Measurements from ENCODE around the gene GALP. TPM values are rescaled to one million over a fixed set of nuclear protein-coding genes. Genes with fewer than 3 reads are reported as not detected.

GALP gene
- not detected in 5 replicates for total RNA-seq (2022; extraction: Qiagen RNA extraction; ENCODE audit: low read depth)

DNA sequence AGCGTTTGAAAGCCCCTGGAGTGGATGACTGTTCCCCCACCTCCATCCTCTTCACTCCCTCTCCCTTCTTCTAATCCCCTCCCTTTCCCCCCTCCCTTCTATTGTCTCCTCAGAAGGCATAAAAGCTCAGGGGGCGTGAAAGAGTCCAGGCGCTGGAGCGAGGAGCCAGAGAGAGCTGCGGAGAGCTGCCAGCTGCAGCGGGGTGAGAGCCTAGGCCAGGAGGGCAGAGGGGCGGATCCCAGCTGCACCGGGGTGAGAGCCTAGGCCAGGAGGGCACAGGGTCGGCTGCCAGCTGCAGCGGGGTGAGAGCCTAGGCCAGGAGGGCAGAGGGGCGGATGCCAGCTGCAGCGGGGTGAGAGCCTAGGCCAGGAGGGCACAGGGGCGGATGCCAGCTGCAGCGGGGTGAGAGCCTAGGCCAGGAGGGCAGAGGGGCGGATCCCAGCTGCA is at the start of gene GALP:
TSS of gene GALP (plus strand) at position 148 of the 447 bp plus-strand sequence. CDS start 1,101 bp downstream, outside the sequence.

DNA sequence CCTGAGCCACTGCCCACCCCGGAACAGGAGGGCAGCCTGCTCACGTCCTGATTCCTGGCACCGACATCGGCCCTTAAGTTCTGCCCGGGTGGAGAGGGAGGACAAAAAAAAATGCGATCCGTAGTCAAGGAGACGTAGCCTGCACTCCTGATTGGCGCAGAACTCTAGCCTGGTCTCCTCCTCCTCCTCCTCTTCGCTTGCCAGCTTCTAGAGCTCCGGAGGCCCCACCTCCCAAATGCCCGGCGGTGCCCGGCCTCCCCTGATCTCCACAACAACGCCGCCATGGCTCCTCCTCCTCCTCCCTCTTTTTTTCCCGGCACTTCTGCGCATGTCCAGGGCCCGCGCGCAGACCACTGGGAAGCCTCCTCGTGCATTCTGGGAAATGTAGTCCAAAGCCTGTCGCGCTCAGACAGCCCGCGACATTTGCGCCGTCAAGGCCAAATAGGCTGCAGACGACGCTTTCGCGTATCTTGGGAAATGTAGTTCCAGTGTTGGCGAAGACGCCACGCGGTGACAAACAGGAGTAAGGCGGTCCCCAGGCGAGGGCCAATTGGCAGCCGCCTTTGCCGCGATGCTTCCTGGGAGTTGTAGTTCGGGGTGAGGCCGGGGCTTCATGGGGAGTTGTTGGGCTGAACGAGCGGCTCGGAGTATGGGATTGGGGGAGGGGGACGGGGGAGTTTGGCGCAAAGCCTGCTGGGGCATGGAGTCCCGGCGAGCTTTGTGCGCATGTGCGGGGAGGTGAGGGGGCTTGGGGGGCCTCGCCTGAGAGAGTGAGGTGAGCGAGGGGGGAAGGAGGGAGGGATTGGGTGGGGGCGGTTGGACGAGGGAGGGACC is 35.0 kb upstream of the GALP start, which contains the start of gene ZNF444:
TSS of gene ZNF444 (plus strand) at position 705 of the 834 bp plus-strand sequence. CDS start 5,625 bp downstream, outside the sequence.

DNA sequence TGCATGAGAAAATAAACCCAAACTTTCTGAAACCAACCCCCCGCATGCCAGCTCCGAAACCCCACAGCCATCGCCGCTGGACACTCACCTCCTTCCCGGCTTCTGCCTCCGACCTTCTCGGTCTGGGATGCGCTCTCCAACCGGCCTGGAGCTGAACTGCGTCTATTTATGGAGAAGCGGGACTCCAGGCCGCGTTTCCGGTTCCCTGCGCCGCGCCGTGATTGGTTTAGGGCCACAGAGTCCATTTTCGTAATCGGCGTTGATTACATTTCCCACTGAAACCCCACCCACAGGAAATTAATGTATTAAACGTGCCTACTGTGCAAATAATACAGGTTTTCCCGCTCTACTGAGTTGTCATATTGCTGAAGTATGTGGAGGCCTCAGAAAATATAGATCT is 21.8 kb downstream of the GALP start, which contains the start of gene ZSCAN5B:
TSS of gene ZSCAN5B (minus strand) at position 138 of the 400 bp plus-strand sequence. CDS start 4,731 bp downstream, outside the sequence.

DNA sequence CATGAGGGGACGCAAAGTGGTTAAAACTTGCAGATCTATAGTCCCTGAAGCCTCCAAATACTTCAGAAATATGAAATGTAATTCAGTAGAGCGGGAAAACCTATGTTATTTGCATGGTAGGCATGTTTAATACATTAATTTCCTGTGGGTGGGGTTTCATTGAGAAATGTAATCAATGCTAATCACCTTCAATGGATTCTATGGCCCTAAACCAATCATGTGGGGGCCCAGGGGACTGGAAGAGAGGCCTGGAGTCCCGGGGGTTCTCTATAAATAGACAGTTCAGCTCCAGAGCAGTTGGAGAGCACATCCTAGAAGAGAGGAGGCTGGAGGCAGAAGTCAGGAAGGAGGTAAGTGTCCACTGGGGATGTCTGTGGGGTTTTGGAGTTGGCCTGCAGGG is 26.2 kb downstream of the GALP start, which contains the start of gene ZSCAN5C:
TSS of gene ZSCAN5C (plus strand) at position 301 of the 400 bp plus-strand sequence. CDS start 3,641 bp downstream, outside the sequence.

Other genes with a start within 250 kb of the GALP start
- gene NLRP13, start 243.7 kb upstream of the GALP start, total RNA-seq (2022; extraction: Qiagen RNA extraction; ENCODE audit: low read depth): not detected in 5 replicates
- gene NLRP8, start 228.2 kb upstream of the GALP start, total RNA-seq (2022; extraction: Qiagen RNA extraction; ENCODE audit: low read depth): not detected in 5 replicates
- not detected in 5 replicates for gene NLRP5, start 189.2 kb upstream of the GALP start, total RNA-seq (2022; extraction: Qiagen RNA extraction; ENCODE audit: low read depth)
- 20.0 to 54.2 TPM (median 51.6 TPM) in 5 replicates for gene ZNF787, start 54.7 kb upstream of the GALP start, total RNA-seq (2022; extraction: Qiagen RNA extraction; ENCODE audit: low read depth)
- gene ZNF444, start 34.7 kb upstream of the GALP start, total RNA-seq (2022; extraction: Qiagen RNA extraction; ENCODE audit: low read depth): 13.3 to 33.0 TPM (median 30.9 TPM) in 5 replicates
- not detected in 5 replicates for gene ZSCAN5B, start 21.8 kb downstream of the GALP start, total RNA-seq (2022; extraction: Qiagen RNA extraction; ENCODE audit: low read depth)
- not detected in 5 replicates for gene ZSCAN5C, start 26.3 kb downstream of the GALP start, total RNA-seq (2022; extraction: Qiagen RNA extraction; ENCODE audit: low read depth)
- not detected in 5 replicates for gene EDDM13, start 96.7 kb downstream of the GALP start, total RNA-seq (2022; extraction: Qiagen RNA extraction; ENCODE audit: low read depth)
- gene ZSCAN5A, start 138.8 kb downstream of the GALP start, total RNA-seq (2022; extraction: Qiagen RNA extraction; ENCODE audit: low read depth): 7.8 to 13.2 TPM (median 8.2 TPM) in 5 replicates
- gene ZNF582, start 217.5 kb downstream of the GALP start, total RNA-seq (2022; extraction: Qiagen RNA extraction; ENCODE audit: low read depth): 0.67 to 1.4 TPM (median 0.72 TPM) in 5 replicates
- 1.8 to 3.0 TPM (median 2.3 TPM) in 5 replicates for gene ZNF583, start 228.3 kb downstream of the GALP start, total RNA-seq (2022; extraction: Qiagen RNA extraction; ENCODE audit: low read depth)